ENCODE results near the gene RAB11B. TPM values are rescaled to one million over a fixed set of nuclear protein-coding genes. Genes with fewer than 3 reads are reported as not detected.
A peak's percentile ranks its signal among the peaks of the same experiment; 100 is the strongest.
"Not testable (repeated sequence)": the region's sequence is repeated elsewhere in the genome, so short reads cannot be mapped to it uniquely, and the experiment has no call there.

The RAB11B gene
- total RNA-seq, 1 donor from 2014 or later: 88.1 TPM

- intact Hi-C loops (cut with DNase I): loop anchor here (10.0 kb wide), 1 partner anchor 153 kb away; the partner anchor contains the start of gene PRAM1
Observed at GRCh38 chr19:8352134-8352827, 37.9 kb upstream of the RAB11B start.

GRCh38 chr19:8352845-8353244 lies 37.3 kb upstream of the RAB11B start:
- DNase-seq (ENCODE audit: extremely low spot score in 2 of 2); H3K4me3 ChIP-seq; H3K9me3 ChIP-seq; H3K27me3 ChIP-seq; H3K36me3 ChIP-seq; H3K4me1 ChIP-seq; H3K27ac ChIP-seq: not testable (repeated sequence)
- intact Hi-C loops (cut with DNase I): loop anchor here (10.0 kb wide), 1 partner anchor 152 kb away; the partner anchor contains the start of gene PRAM1

More at GRCh38 chr19:8352134-8352827, 37.9 kb upstream of the RAB11B start:
- Histone ChIP-seq H3K27ac (no peak overlapping the region), H3K36me3 (no peaks in the 10 kb centered on the region), H3K4me1 (peaks cover 9% of the 10 kb centered on the region), H3K4me3 (peak overlapping the region in 1 of 2 donors; percentile 16), H3K27me3 (no peaks in the 10 kb centered on the region), H3K9me3 (no peaks in the 10 kb centered on the region)
- TF ChIP-seq, protein P1, sequence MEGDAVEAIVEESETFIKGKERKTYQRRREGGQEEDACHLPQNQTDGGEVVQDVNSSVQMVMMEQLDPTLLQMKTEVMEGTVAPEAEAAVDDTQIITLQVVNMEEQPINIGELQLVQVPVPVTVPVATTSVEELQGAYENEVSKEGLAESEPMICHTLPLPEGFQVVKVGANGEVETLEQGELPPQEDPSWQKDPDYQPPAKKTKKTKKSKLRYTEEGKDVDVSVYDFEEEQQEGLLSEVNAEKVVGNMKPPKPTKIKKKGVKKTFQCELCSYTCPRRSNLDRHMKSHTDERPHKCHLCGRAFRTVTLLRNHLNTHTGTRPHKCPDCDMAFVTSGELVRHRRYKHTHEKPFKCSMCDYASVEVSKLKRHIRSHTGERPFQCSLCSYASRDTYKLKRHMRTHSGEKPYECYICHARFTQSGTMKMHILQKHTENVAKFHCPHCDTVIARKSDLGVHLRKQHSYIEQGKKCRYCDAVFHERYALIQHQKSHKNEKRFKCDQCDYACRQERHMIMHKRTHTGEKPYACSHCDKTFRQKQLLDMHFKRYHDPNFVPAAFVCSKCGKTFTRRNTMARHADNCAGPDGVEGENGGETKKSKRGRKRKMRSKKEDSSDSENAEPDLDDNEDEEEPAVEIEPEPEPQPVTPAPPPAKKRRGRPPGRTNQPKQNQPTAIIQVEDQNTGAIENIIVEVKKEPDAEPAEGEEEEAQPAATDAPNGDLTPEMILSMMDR (IDR thresholded peaks at IDR 0.05): no peak
- DNase-seq (ENCODE audit: extremely low spot score in 2 of 2): no peak

DNA sequence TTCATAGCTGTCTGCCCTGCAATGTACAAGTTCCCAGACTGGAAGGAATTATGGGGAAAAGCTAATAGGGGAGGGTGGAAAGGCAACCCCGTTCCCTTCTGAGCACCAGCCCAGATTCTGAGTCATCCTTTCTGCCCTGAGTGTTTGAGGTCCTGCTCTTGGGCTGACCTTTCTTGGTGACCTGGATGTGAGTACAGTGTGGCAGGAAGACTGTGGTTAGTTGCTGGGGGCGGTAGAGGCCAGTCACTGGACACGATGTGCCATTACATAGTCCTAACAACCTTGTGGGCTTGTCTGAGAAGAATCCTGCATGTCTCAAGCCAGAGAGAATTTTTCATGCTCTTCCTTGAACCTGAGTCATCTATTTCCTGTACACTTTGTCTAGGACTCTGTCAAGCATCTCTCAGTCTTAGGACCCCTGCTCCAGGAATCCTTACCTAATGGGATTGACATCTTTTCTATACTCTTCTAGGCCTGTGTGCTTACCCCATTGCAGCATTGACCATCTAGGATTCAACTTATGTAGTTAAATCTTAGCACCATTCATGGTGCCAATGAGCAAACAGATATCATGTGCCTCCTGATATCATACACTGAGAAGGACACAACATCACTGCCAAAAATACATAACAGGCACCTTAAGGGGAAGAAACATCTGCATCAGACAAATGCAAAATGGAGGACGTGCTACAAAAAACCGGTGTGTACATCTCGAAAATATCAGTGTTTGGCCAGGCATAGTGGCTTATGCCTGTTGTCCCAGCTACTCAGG lies 34.3 kb upstream of the RAB11B start:
- Histone ChIP-seq H3K4me3 (no peak overlapping the region), H3K36me3 (no peaks in the 10 kb centered on the region), H3K9me3 (no peaks in the 10 kb centered on the region), H3K4me1 (peaks cover 9% of the 10 kb centered on the region), H3K27ac (peak overlapping the region; percentile 3), H3K27me3 (no peaks in the 10 kb centered on the region)
- intact Hi-C loops (cut with DNase I): loop anchor here (5.0 to 10.0 kb wide), 2 partner anchors 36 to 149 kb away; partner anchors contain the start of genes PRAM1 and RAB11B
- no peak for DNase-seq (ENCODE audit: extremely low spot score in 2 of 2)
- TF ChIP-seq POLR2A (IDR thresholded peaks at IDR 0.05): no peak
- TF ChIP-seq, protein P1 (IDR thresholded peaks at IDR 0.05): no peak
- TF ChIP-seq POLR2AphosphoS5 (IDR thresholded peaks at IDR 0.05; ENCODE audit: insufficient read depth in 1 of 2, low read depth in 1 of 2): peak in 1 of 2 donors; percentile 51

DNA sequence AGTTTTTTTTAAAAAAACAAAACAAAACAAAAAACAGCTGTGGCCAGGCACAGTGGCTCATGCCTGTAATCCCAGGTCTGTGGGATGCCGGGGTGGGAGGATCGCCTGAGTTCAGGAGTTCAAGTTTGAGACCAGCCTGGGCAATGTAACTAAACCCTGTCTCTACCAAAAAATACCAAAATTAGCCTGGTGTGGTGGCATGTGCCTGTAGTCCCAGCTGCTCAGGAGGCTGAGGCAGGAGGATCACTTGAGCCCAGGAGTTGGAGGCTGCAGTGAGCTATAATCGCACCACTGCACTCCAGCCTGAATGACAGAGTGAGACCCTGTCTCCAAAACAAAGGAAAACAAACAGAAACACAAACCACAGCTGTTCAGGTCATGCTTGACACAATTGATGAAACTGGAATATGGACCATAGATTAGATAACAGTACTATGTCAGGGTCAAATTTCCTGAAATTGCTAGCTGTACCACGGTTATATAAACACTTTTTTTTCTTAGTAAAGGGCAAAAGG lies 33.1 kb upstream of the RAB11B start:
- Histone ChIP-seq H3K36me3 (no peaks in the 10 kb centered on the region), H3K4me1 (peaks cover 19% of the 10 kb centered on the region), H3K9me3 (no peaks in the 10 kb centered on the region), H3K27me3 (no peaks in the 10 kb centered on the region), H3K4me3 (no peak overlapping the region), H3K27ac (no peak overlapping the region)
- TF ChIP-seq, protein P1 (IDR thresholded peaks at IDR 0.05): no peak
- TF ChIP-seq POLR2AphosphoS5 (IDR thresholded peaks at IDR 0.05; ENCODE audit: insufficient read depth in 1 of 2, low read depth in 1 of 2) (no peak), POLR2A (IDR thresholded peaks at IDR 0.05) (no peak)
- DNase-seq (ENCODE audit: extremely low spot score in 2 of 2): no peak
- intact Hi-C loops (cut with DNase I): loop anchor here (5.0 to 10.0 kb wide), 2 partner anchors 35 to 148 kb away; partner anchors contain the start of genes PRAM1 and RAB11B

DNA sequence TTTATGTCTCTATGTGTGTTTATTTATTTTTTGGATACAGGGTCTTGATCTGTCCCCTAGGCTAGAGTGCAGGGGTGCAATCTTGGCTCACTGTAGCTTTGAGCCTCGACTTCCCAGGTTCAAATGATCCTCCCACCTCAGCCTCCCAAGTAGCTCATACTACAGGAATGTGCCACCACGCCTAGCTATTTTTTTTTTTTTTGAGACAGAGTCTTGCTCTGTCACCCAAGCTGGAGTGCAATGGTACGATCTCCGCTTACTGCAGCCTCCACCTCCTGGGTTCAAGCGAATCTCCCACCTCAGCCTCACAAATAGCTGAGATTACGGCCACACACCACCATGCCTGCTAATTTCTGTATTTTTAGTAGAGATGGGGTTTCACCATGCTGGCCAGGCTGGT lies 31.2 kb upstream of the RAB11B start:
- Histone ChIP-seq H3K27me3 (no peaks in the 10 kb centered on the region), H3K4me1 (peaks cover 34% of the 10 kb centered on the region), H3K27ac (no peak overlapping the region), H3K4me3 (no peak overlapping the region), H3K36me3 (no peaks in the 10 kb centered on the region), H3K9me3 (no peaks in the 10 kb centered on the region)
- no peak for TF ChIP-seq POLR2AphosphoS5 (IDR thresholded peaks at IDR 0.05; ENCODE audit: insufficient read depth in 1 of 2, low read depth in 1 of 2)
- TF ChIP-seq, protein P1 (IDR thresholded peaks at IDR 0.05): no peak
- TF ChIP-seq POLR2A (IDR thresholded peaks at IDR 0.05): no peak
- intact Hi-C loops (cut with DNase I): loop anchor here (5.0 to 10.0 kb wide), 2 partner anchors 33 to 146 kb away; partner anchors contain the start of genes PRAM1 and RAB11B
- DNase-seq (ENCODE audit: extremely low spot score in 2 of 2): no peak
